B cell (primary cell): ENCODE results near the gene TMEM97. TPM values are rescaled to one million over a fixed set of nuclear protein-coding genes. Genes with fewer than 3 reads are reported as not detected.

Experiments used
- ATAC-seq: fragments of 200-7000 bp; cut with Tn5 transposase; one replicate; pipeline ENCODE4 v1.10.0; 2021; ENCODE audit warnings: low read depth, mild to moderate bottlenecking, moderate number of reproducible peaks, moderate library complexity
- CTCF ChIA-PET: fragments of 350-600 bp; sonication (Branson Sonifier 250); formaldehyde crosslinking; loops from one replicate; lab custom pipeline; 2021; ENCODE audit warnings: antibody characterized with exemption, inconsistent platforms; lab: Charles Lee
- POLR2A ChIA-PET: fragments of 350-600 bp; sonication (Branson Sonifier 250); formaldehyde crosslinking; loops from one replicate; lab custom pipeline; 2021; ENCODE audit warnings: antibody characterized with exemption; lab: Charles Lee
- DNase-seq: peaks from one replicate; pipeline ENCODE4 v3.0.0; 2013
- H2AFZ ChIP-seq: 2 replicates; pipeline ENCODE4 v1.6.1; 2012; ENCODE audit warnings: mild to moderate bottlenecking, low read depth, low read length; ENCODE audit not compliant: insufficient read depth, poor library complexity, severe bottlenecking
- H3K27ac ChIP-seq, 2 donors: 1 replicate in 1 of 2; 2 replicates in 1 of 2; pipeline ENCODE4 v1.5.1; 2012 to 2013; ENCODE audit warnings: low read length in 2 of 2, mild to moderate bottlenecking in 2 of 2, moderate library complexity in 1 of 2
- H3K27me3 ChIP-seq, 4 experiments: fragments of 200-600 bp in 1 of 4; sonication (generic) in 1 of 4; replicated peaks in 1 of 4; 1 replicate in 2 of 4; 2 replicates in 2 of 4; pipeline versions ENCODE4 v1.6.1 to v1.7.0; 2013 to 2016; ENCODE audit warnings: low read length in 3 of 4, mild to moderate bottlenecking in 2 of 4, mixed read lengths in 1 of 4, moderate library complexity in 1 of 4; ENCODE audit not compliant: insufficient read depth in 4 of 4, control insufficient read depth in 3 of 4; ENCODE audit errors: control extremely low read depth in 1 of 4
- H3K36me3 ChIP-seq, 2 experiments: replicated peaks in 1 of 2; 1 replicate in 1 of 2; 2 replicates in 1 of 2; pipeline versions ENCODE4 v1.6.1 to v1.7.1; 2013; ENCODE audit warnings: low read length in 1 of 2; ENCODE audit not compliant: insufficient read depth in 2 of 2, control insufficient read depth in 1 of 2; ENCODE audit errors: control extremely low read depth in 1 of 2, extremely low read depth in 1 of 2
- H3K4me1 ChIP-seq, 2 donors: fragments of 200-600 bp in 1 of 2; sonication (generic) in 1 of 2; 1 replicate in 1 of 2; 2 replicates in 1 of 2; pipeline versions ENCODE4 v1.5.1 to v1.6.1; 2013 to 2017; ENCODE audit warnings: low read length in 2 of 2; ENCODE audit not compliant: control insufficient read depth in 2 of 2, insufficient read depth in 2 of 2
- H3K4me2 ChIP-seq: replicated peaks from 2 replicates; pipeline ENCODE3; 2012; ENCODE audit warnings: mild to moderate bottlenecking, low read depth, low read length; ENCODE audit not compliant: poor library complexity, severe bottlenecking
- H3K4me3 ChIP-seq, 5 experiments: fragments of 200-600 bp in 1 of 5; sonication (generic) in 1 of 5; 1 replicate in 3 of 5; 2 replicates in 2 of 5; pipeline versions ENCODE4 v1.5.1 to v1.7.0; 2011 to 2016; ENCODE audit warnings: low read length in 4 of 5, mild to moderate bottlenecking in 4 of 5, low read depth in 2 of 5, control low read depth in 1 of 5, moderate library complexity in 1 of 5; ENCODE audit not compliant: insufficient read depth in 1 of 5; ENCODE audit errors: control extremely low read depth in 1 of 5, extremely low read depth in 1 of 5
- H3K79me2 ChIP-seq: fragments of 200-600 bp; sonication (generic); one replicate; pipeline ENCODE4 v1.6.0; 2016; ENCODE audit warnings: low read length; ENCODE audit not compliant: control insufficient read depth, insufficient read depth
- H3K9ac ChIP-seq: fragments of 200-600 bp; sonication (generic); 2 replicates; pipeline ENCODE4 v1.6.1; 2017; ENCODE audit warnings: mild to moderate bottlenecking, low read length, moderate library complexity
- H3K9me3 ChIP-seq, 3 donors: one replicate each; pipeline versions ENCODE4 v1.6.1 to v1.7.1; 2013; ENCODE audit warnings: low read length in 2 of 3; ENCODE audit not compliant: control insufficient read depth in 2 of 3, insufficient read depth in 1 of 3; ENCODE audit errors: control extremely low read depth in 1 of 3
- H4K20me1 ChIP-seq: 2 replicates; pipeline ENCODE4 v1.6.0; 2012; ENCODE audit warnings: mild to moderate bottlenecking, low read length; ENCODE audit not compliant: insufficient read depth, control insufficient read depth, poor library complexity, severe bottlenecking
- H3K27ac Mint-ChIP-seq: one replicate; pipeline ENCODE4 v1.8.0; 2021; ENCODE audit warnings: mixed read lengths
- H3K27me3 Mint-ChIP-seq: one replicate; pipeline ENCODE4 v1.8.0; 2021; ENCODE audit warnings: mixed read lengths
- H3K4me1 Mint-ChIP-seq: one replicate; pipeline ENCODE4 v1.8.0; 2021; ENCODE audit warnings: mixed read lengths
- H3K4me3 Mint-ChIP-seq: one replicate; pipeline ENCODE4 v1.8.0; 2021; ENCODE audit warnings: mixed read lengths
- H3K9me3 Mint-ChIP-seq: one replicate; pipeline ENCODE4 v1.8.0; 2022; ENCODE audit warnings: mixed read lengths; ENCODE audit not compliant: insufficient read depth
- CTCF ChIP-seq: fragments of 200-600 bp; IDR thresholded peaks from one replicate; pipeline ENCODE4 v1.8.0; 2022; ENCODE audit warnings: antibody characterized with exemption, mild to moderate bottlenecking
- EZH2 ChIP-seq: IDR thresholded peaks from 2 replicates; pipeline ENCODE4 v1.6.1; 2012; ENCODE audit warnings: borderline replicate concordance, low read depth, mild to moderate bottlenecking, moderate library complexity, low read length; ENCODE audit not compliant: insufficient read depth, poor library complexity, severe bottlenecking
- WGBS: methylation state at CpG from one replicate; pipeline ENCODE4 v1.1.5; 2013; ENCODE audit warnings: missing lambda C conversion rate; ENCODE audit not compliant: insufficient coverage; 5-methylcytosine and 5-hydroxymethylcytosine counted together
- intact Hi-C: fragments of 100-400 bp; cut with micrococcal nuclease; formaldehyde crosslinking; loops from one replicate; pipeline ENCODE4 v1.10.0; 2022
- polyA plus RNA-seq: library from polyadenylated mRNA; depleted of rRNA; stranded (reverse); fragments of >200 nt; gene quantifications from 2 replicates; pipeline ENCODE4 v1.2.3, GENCODE V29; 2012
- total RNA-seq, 2 donors: library from RNA; stranded (reverse); fragments of 120-200 nt in 1 of 2; gene quantifications; 1 replicate in 1 of 2; 2 replicates in 1 of 2; pipeline versions ENCODE4 v1.2.3 to v1.2.4, GENCODE V29; 2013 to 2022

Gene TMEM97
- total and polyA plus RNA-seq, 2 donors (not counting 1 experiment from before 2014, with no cell fraction given) = 1.6 to 6.4 TPM

- peaks cover 0 to 49% of the 10 kb centered on the region in 2 experiments for H3K36me3 ChIP-seq
- no peak for ATAC-seq
- H3K9me3 ChIP-seq = no peaks in the 10 kb centered on the region
- no peak within 1 kb of the TSS for H3K27ac ChIP-seq
- no peak within 1 kb of the TSS for H2AFZ ChIP-seq
- ChIA-PET POLR2A (no interaction called here), CTCF (interaction anchor here (0.7 kb wide), 1 partner anchor 252 kb away, joined by 3 read pairs; no protein-coding TSS in a partner anchor)
- no peak within 1 kb of the TSS for H3K4me3 ChIP-seq
- DNase-seq = no peak
- WGBS = 96% methylated on average over 8 of the region's 13 CpGs
- intact Hi-C loops = no loop called here
- H3K9me3 Mint-ChIP-seq = no peaks in the 10 kb centered on the region
- peaks cover 12% of the 10 kb centered on the region for H4K20me1 ChIP-seq
- H3K79me2 ChIP-seq = no peaks in the 10 kb centered on the region
- no peak within 1 kb of the TSS for H3K4me2 ChIP-seq
- TF ChIP-seq EZH2 (no peak), CTCF (no peak)
- no peaks in the 10 kb centered on the region for H3K27me3 ChIP-seq
- H3K27me3 Mint-ChIP-seq = no peaks in the 10 kb centered on the region
- H3K27ac Mint-ChIP-seq = no peak within 1 kb of the TSS
- H3K4me1 ChIP-seq = no peaks in the 10 kb centered on the region
- H3K4me1 Mint-ChIP-seq = no peaks in the 10 kb centered on the region
- no peak within 1 kb of the TSS for H3K9ac ChIP-seq
- H3K4me3 Mint-ChIP-seq = no peak within 1 kb of the TSS
These were observed 45.8 kb downstream of the TMEM97 start, which contains the start of gene SEBOX for GRCh38 chr17:28364665-28365363. SEBOX (minus strand) TSS chr17:28365199; CDS start chr17:28365151, 48 bp downstream.

DNA sequence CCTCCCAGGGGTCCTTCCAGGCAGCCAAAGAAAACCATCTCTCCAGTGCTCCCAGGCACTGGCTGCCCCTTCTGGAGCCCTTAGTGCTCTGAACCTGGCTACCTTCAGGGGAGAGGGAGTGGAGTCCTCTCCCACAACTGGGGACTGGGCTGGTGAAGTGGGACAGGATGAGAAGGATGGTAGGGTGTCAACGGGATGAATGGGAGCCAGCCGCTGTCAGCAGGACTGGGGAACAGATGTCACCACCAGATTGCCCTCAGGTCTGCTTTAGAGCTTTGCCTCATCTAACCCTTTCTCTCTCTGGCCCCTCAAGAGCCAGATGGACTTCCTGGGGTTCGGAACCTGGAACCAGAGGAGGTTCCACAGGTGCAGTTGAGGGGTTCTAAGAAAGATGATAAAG is 46.5 kb downstream of the TMEM97 start:
- Histone ChIP-seq H3K9ac (no peak overlapping the region), H3K4me3 (no peak overlapping the region), H3K36me3 (peaks cover 0 to 43% of the 10 kb centered on the region in 2 experiments), H3K9me3 (no peaks in the 10 kb centered on the region), H4K20me1 (peaks cover 9% of the 10 kb centered on the region), H3K27ac (no peak overlapping the region), H3K27me3 (no peaks in the 10 kb centered on the region), H3K4me2 (no peak overlapping the region), H3K4me1 (no peaks in the 10 kb centered on the region), H3K79me2 (no peaks in the 10 kb centered on the region), H2AFZ (no peak overlapping the region)
- ATAC-seq (no peak), DNase-seq (no peak)
- Mint-ChIP-seq H3K27me3 (no peaks in the 10 kb centered on the region), H3K27ac (no peak overlapping the region), H3K4me1 (peaks cover under 1% of the 10 kb centered on the region), H3K4me3 (no peak overlapping the region), H3K9me3 (no peaks in the 10 kb centered on the region)
- TF ChIP-seq CTCF (no peak), EZH2 (no peak)
- ChIA-PET POLR2A (no interaction called here), CTCF (interaction anchor here (0.7 kb wide), 1 partner anchor 252 kb away, joined by 3 read pairs; no protein-coding TSS in a partner anchor)
- no CpG with 5 or more reads among the region's 3 CpGs for WGBS
- intact Hi-C loops = no loop called here
